HG03460 (cell line): ENCODE results near the gene HSBP1L1.

Experiments used
- ATAC-seq: cut with Tn5 transposase; IDR thresholded peaks from one replicate; pipeline ENCODE4 v1.9.1; 2021; ENCODE audit not compliant: unreplicated experiment

Gene HSBP1L1

GRCh38 chr18:79964330-79965118 lies at the start of gene HSBP1L1:
Gene HSBP1L1, plus strand, starts transcription at chr18:79964643. Its CDS starts 93 bp downstream, at chr18:79964736.
- peak; percentile 63 for ATAC-seq

- no peak for ATAC-seq
Observed at GRCh38 chr18:79915161-79916127, 49.0 kb upstream of the HSBP1L1 start.

DNA sequence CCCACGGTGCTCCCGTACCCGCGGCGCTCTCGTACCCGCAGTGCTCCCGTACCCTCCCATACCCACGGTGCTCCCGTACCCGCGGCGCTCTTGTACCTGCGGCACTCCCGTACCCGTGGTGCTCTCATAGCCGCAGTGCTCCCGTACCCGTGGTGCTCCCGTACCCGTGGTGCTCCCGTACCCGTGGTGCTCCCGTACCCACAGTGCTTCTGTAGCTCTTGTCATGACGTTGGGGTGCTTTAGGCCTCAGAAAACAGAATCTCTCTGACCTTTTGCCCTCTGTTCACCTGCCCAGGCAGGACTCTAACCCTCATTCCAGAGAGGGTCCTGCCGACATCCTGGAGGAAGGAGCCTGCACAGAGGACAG lies 48.3 kb upstream of the HSBP1L1 start:
- no peak for ATAC-seq

- ATAC-seq, result no peak
Observed at GRCh38 chr18:79916546-79917168, 47.8 kb upstream of the HSBP1L1 start.

GRCh38 chr18:79917169-79917852 lies 47.1 kb upstream of the HSBP1L1 start:
- ATAC-seq, result no peak

GRCh38 chr18:79917853-79918614 lies 46.4 kb upstream of the HSBP1L1 start:
- no peak for ATAC-seq

- no peak for ATAC-seq
Observed at GRCh38 chr18:79918615-79919011, 45.8 kb upstream of the HSBP1L1 start.

DNA sequence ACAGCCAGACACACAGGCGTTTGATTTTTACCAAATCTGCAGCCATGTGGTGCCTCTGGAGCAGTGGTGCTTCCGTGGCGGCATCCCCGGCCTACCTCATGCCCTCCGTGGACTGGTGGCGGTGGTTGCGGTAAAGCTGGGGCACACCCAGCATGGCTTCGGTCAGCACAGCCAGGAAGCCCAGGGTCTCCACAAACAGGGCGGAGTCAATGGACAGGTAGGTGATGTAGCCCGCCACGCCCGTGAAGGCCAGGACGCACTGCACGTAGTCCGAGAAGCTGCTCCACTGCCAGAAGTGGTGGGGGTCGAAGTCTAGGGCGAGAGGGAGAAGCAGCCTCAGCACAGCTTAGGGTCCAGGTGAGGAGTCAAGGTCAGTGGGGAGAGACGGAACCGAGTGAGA lies 45.4 kb upstream of the HSBP1L1 start:
- ATAC-seq, result no peak

GRCh38 chr18:79921984-79922965 lies 42.2 kb upstream of the HSBP1L1 start:
- no peak for ATAC-seq

GRCh38 chr18:79922971-79923411 lies 41.5 kb upstream of the HSBP1L1 start:
- ATAC-seq, result no peak

GRCh38 chr18:79923896-79924585 lies 40.4 kb upstream of the HSBP1L1 start:
- ATAC-seq, result no peak

DNA sequence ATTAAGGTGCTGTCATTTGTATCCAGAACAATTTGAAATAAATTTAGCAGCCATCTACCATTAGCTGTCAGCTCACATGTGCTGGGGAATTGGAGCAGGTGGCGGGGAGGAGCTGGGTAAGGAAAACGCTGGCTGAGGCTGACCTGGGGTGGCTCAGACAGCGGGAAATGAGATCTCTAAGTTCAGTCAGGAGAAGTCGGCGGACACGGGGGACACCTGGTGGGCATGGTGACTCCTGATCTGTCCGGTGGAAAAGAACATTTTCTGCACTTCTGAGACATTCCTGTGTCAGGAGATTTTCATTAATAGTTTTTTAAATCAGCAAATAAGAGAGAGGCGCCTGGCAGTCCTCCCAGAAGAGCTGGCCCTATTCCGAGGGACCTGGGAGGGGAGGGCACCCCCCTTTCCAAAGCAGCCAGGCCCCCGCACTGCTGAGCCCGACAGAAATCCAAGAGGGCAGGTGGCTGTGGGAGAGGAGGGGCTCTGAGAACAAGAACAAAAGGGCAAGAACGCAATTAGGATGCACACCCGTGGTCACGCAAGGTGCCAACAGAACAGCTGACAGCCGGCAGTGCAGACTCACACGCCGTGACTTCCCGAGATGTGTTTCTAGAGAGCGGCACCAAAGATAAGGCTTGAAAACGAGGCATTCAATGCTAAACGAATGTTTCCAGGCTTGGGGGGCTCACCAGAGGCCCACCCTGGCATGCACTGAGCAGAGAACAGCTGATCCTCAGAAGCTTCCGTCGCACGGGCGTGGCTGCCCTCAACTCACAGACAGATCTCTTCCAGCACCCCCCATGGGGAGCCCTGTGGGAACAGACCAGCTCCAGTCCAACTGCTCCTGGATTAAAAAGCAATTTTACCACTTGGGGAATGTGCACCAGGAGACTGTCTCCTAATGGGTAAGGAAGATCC lies 39.4 kb upstream of the HSBP1L1 start:
- ATAC-seq, result no peak

DNA sequence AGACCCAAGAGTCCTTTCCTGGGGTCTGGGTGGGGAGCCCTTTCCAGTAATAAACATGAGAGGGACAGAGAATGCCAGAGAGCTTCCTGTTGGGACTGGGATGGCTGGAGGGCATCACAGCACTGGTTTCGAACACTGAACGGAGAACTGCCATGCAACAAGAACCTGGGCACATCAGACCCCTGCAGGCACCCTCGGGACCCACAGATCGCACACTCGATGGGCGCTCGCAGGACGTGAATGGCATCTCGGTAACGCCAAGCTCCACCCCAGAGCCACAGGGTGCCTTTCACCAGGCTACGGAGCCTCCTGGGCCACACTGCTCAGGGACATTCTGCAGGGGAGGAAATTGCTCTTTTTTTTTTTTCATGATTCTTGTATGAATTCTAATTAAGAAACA lies 38.1 kb upstream of the HSBP1L1 start:
- ATAC-seq, result no peak

DNA sequence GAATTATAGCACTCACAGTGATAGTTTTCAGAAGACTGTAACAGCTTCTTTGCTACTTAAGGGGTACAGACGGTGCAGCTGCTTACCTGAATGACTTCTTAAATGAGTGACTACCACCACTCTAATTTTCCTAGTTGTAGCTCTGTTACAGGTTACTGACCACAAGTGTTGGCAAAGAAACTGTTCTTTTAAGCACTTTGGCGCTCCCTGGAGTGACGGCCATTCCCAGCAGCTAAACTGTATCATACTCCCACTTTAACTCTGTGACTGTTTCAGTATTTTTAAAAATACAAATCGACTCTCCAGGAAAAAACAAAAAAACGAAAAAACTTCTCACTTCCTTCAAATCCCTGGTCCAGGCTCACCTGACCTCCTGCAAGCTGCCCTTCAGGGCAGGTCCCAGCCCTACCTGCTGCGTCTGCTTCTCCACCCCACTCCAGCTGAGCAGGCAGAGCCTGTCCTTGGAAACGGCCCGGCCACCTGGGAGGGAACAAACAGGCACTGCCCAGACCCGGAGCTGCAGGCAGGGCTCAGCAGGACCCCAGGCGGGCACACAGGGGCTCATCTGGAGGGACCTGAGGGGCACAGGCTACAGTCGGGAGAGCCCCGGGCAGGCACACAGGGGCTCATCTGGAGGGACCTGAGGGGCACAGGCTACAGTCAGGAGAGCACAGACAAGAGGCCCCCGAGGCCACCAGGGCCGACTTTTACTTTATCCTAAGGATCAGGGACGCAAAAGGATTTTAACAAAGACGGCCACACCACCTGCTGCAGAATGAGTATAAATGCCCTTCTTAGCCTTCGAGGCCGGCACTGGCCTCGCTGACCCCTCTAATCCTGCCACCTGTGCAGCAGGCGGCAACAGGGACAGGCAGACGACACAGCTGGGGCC lies 37.5 kb upstream of the HSBP1L1 start:
- ATAC-seq, result no peak

DNA sequence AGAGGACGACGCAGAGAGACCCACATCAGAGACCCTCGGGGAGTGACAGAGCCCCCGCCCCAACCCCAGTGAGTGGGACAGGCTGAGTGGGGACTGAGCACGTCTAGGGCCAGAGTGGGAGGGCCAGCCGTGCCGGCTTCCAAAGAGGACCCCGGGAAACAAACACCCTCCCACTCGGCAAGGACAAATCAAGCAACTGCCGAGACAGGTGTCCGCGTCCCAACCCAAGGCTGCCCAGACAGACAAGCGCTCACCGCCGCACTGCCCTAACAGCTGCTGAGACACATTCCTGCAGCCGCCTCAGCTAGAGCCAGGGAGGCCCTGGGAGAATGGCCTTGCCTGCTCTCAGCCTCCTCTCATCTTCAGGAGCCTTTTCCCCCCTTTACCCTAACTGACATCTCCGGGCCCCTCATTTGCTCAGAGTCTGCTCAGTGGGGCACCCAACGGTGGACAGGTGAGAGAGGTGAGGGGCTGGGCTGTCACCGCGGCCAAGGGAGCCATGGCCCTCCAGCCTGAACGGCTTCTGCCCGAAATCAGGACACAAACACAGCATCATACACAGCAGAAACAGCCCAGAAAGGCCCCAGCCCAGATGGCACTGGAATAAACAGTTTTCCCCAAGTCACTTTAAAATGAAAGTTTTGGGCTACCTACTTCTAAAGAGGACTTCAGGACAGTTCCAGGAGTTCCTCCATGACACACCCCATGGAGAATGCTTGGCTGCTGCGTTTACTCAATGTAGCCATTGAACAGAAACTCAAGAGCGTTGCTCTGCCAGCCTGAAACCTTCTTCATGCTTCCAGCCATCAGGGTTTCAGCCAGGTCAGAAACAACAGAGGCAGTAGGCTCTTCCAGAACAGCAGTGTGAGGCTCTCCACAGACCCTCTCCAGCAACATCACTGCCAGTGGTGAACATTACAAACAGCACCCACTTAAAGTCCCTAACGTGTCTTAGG lies 36.6 kb upstream of the HSBP1L1 start:
- ATAC-seq, result no peak
